Esophagus squamous epithelium (tissue), 4 donors: ENCODE results near the gene MXD3.

ENCODE experiments used
- CTCF ChIP-seq, 6 experiments: fragments of 450-650 bp in 4 of 6; fragments of 200-600 bp in 2 of 6; sonication (generic) in 2 of 6; IDR thresholded peaks; one replicate each; pipeline ENCODE4 v1.5.1; 2016 to 2019; ENCODE audit warnings: antibody characterized with exemption in 6 of 6, mild to moderate bottlenecking in 4 of 6, moderate library complexity in 4 of 6
- POLR2A ChIP-seq, 4 donors: fragments of 450-650 bp; IDR thresholded peaks; one replicate each; pipeline ENCODE4 v1.6.1; 2017; ENCODE audit warnings: antibody characterized with exemption in 4 of 4, mild to moderate bottlenecking in 4 of 4, moderate library complexity in 3 of 4

DNA sequence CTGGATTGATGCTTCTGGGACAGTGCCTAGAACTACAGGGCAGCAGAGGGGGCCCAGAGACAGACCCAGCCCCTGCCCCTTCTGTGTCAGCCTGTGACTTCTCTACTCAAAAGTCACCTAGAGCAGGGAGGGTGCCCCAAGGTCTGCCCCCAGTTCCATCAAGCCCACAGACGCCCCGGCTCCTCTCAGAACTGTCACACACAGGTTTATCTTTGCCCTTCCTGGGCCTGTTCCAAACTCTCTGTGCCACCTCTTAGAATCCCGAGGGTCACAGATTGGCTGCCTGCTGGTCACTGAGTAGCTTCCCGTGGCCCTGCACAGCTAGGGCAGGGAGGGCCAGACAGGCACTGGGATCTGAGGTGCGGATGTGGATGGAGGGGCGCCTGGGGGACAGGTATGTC, 47.8 kb upstream of the MXD3 start:
- TF ChIP-seq POLR2A (IDR thresholded peaks at IDR 0.05) (no peak), CTCF (IDR thresholded peaks at IDR 0.05) (no peak)
